ENCODE measurements around the gene NHLRC1. TPM values are rescaled to one million over a fixed set of nuclear protein-coding genes. Genes with fewer than 3 reads are reported as not detected.

The NHLRC1 gene
- total RNA-seq, 2 donors from 2014 or later: 0.14 TPM

GRCh38 chr6:18121580-18122127 is 823 bp downstream of the NHLRC1 start:
- Mint-ChIP-seq H3K4me1 (ENCODE audit: low read depth) (peaks cover 13% of the 10 kb centered on the region), H3K27me3 (ENCODE audit: low read depth) (peaks cover 70% of the 10 kb centered on the region), H3K27ac (no peak overlapping the region)

GRCh38 chr6:18119236-18119635 is 3.2 kb downstream of the NHLRC1 start:
- Mint-ChIP-seq H3K27ac (no peak overlapping the region), H3K36me3 (ENCODE audit: insufficient read depth in 2 of 2) (peaks cover 0 to 2% of the 10 kb centered on the region in 2 donors), H3K9me3 (peaks cover 0 to 2% of the 10 kb centered on the region in 2 donors), H3K4me1 (ENCODE audit: low read depth) (peaks cover 33% of the 10 kb centered on the region), H3K4me3 (no peak overlapping the region), H3K27me3 (ENCODE audit: low read depth) (peaks cover 64% of the 10 kb centered on the region)
- no peak for DNase-seq
- ATAC-seq (replicated peaks in 1 of 2): no peak

More at GRCh38 chr6:18121580-18122127, 823 bp downstream of the NHLRC1 start:
- ATAC-seq (replicated peaks in 1 of 2) (no peak), DNase-seq (peak in 1 of 2 donors; percentile 12)
- Mint-ChIP-seq H3K36me3 (ENCODE audit: insufficient read depth in 2 of 2) (peaks cover 0 to 2% of the 10 kb centered on the region in 2 donors), H3K9me3 (no peaks in the 10 kb centered on the region), H3K4me3 (peak overlapping the region; percentile 55 to 81)

- H3K4me3 Mint-ChIP-seq: no peak overlapping the region
- peaks cover 34% of the 10 kb centered on the region for H3K4me1 Mint-ChIP-seq (ENCODE audit: low read depth)
- H3K9me3 Mint-ChIP-seq: peaks cover 0 to 3% of the 10 kb centered on the region in 2 donors
- no peak overlapping the region for H3K27ac Mint-ChIP-seq
- no peak for ATAC-seq (replicated peaks in 1 of 2)
- DNase-seq: no peak
- peaks cover 0 to 2% of the 10 kb centered on the region in 2 donors for H3K36me3 Mint-ChIP-seq (ENCODE audit: insufficient read depth in 2 of 2)
- peaks cover 72% of the 10 kb centered on the region for H3K27me3 Mint-ChIP-seq (ENCODE audit: low read depth)
Measured at GRCh38 chr6:18118330-18118729, 4.1 kb downstream of the NHLRC1 start.

GRCh38 chr6:18117136-18117535 is 5.3 kb downstream of the NHLRC1 start:
- Mint-ChIP-seq H3K36me3 (ENCODE audit: insufficient read depth in 2 of 2) (peaks cover 0 to 2% of the 10 kb centered on the region in 2 donors), H3K9me3 (peaks cover 0 to 3% of the 10 kb centered on the region in 2 donors), H3K27ac (no peak overlapping the region), H3K4me1 (ENCODE audit: low read depth) (peaks cover 25% of the 10 kb centered on the region), H3K27me3 (ENCODE audit: low read depth) (peaks cover 74% of the 10 kb centered on the region), H3K4me3 (no peak overlapping the region)
- ATAC-seq (replicated peaks in 1 of 2): no peak
- DNase-seq: no peak

GRCh38 chr6:18115356-18115755 is 7.1 kb downstream of the NHLRC1 start:
- H3K4me1 Mint-ChIP-seq (ENCODE audit: low read depth): peaks cover 25% of the 10 kb centered on the region
- ATAC-seq (replicated peaks in 1 of 2) (peak; percentile 86 to 89), DNase-seq (peak; percentile 40 to 54)
- peaks cover 72% of the 10 kb centered on the region for H3K27me3 Mint-ChIP-seq (ENCODE audit: low read depth)
- H3K27ac Mint-ChIP-seq: peak overlapping the region; percentile 85
- H3K36me3 Mint-ChIP-seq (ENCODE audit: insufficient read depth in 2 of 2): peaks cover 0 to 2% of the 10 kb centered on the region in 2 donors
- peaks cover 0 to 3% of the 10 kb centered on the region in 2 donors for H3K9me3 Mint-ChIP-seq
- H3K4me3 Mint-ChIP-seq: peak overlapping the region in 1 of 2 donors; percentile 47

- DNase-seq: no peak
- no peak overlapping the region for H3K4me3 Mint-ChIP-seq
- no peak overlapping the region for H3K27ac Mint-ChIP-seq
- H3K9me3 Mint-ChIP-seq: peaks cover 6 to 12% of the 10 kb centered on the region in 2 donors
- H3K36me3 Mint-ChIP-seq (ENCODE audit: insufficient read depth in 2 of 2): peaks cover 7 to 14% of the 10 kb centered on the region in 2 donors
- H3K27me3 Mint-ChIP-seq (ENCODE audit: low read depth): peaks cover 73% of the 10 kb centered on the region
- H3K4me1 Mint-ChIP-seq (ENCODE audit: low read depth): peaks cover 11% of the 10 kb centered on the region
- ATAC-seq (replicated peaks in 1 of 2): no peak
Measured at GRCh38 chr6:18110162-18110561, 12.3 kb downstream of the NHLRC1 start.

GRCh38 chr6:18107061-18107460 is 15.4 kb downstream of the NHLRC1 start:
- H3K9me3 Mint-ChIP-seq: peaks cover 6 to 9% of the 10 kb centered on the region in 2 donors
- no peaks in the 10 kb centered on the region for H3K4me1 Mint-ChIP-seq (ENCODE audit: low read depth)
- H3K27ac Mint-ChIP-seq: no peak overlapping the region
- ATAC-seq (replicated peaks in 1 of 2) (no peak), DNase-seq (no peak)
- H3K4me3 Mint-ChIP-seq: no peak overlapping the region
- H3K27me3 Mint-ChIP-seq (ENCODE audit: low read depth): peaks cover 72% of the 10 kb centered on the region
- H3K36me3 Mint-ChIP-seq (ENCODE audit: insufficient read depth in 2 of 2): peaks cover 7 to 14% of the 10 kb centered on the region in 2 donors

GRCh38 chr6:18102783-18103509 is 19.5 kb downstream of the NHLRC1 start:
- ATAC-seq (replicated peaks in 1 of 2) (no peak), DNase-seq (no peak)
- H3K4me1 Mint-ChIP-seq (ENCODE audit: low read depth): no peaks in the 10 kb centered on the region
- H3K36me3 Mint-ChIP-seq (ENCODE audit: insufficient read depth in 2 of 2): peaks cover 6 to 14% of the 10 kb centered on the region in 2 donors
- no peak overlapping the region for H3K27ac Mint-ChIP-seq
- peaks cover 6 to 7% of the 10 kb centered on the region in 2 donors for H3K9me3 Mint-ChIP-seq
- peaks cover 70% of the 10 kb centered on the region for H3K27me3 Mint-ChIP-seq (ENCODE audit: low read depth)
- H3K4me3 Mint-ChIP-seq: no peak overlapping the region

GRCh38 chr6:18101873-18102272 is 20.6 kb downstream of the NHLRC1 start:
- H3K4me1 Mint-ChIP-seq (ENCODE audit: low read depth): no peaks in the 10 kb centered on the region
- no peak overlapping the region for H3K4me3 Mint-ChIP-seq
- peaks cover 2 to 6% of the 10 kb centered on the region in 2 donors for H3K9me3 Mint-ChIP-seq
- peaks cover 74% of the 10 kb centered on the region for H3K27me3 Mint-ChIP-seq (ENCODE audit: low read depth)
- ATAC-seq (replicated peaks in 1 of 2) (no peak), DNase-seq (no peak)
- H3K27ac Mint-ChIP-seq: no peak overlapping the region
- peaks cover 4 to 10% of the 10 kb centered on the region in 2 donors for H3K36me3 Mint-ChIP-seq (ENCODE audit: insufficient read depth in 2 of 2)

- no peak overlapping the region for H3K27ac Mint-ChIP-seq
- DNase-seq (no peak), ATAC-seq (replicated peaks in 1 of 2) (no peak)
- no peak overlapping the region for H3K4me3 Mint-ChIP-seq
- H3K27me3 Mint-ChIP-seq (ENCODE audit: low read depth): peaks cover 74% of the 10 kb centered on the region
- H3K4me1 Mint-ChIP-seq (ENCODE audit: low read depth): no peaks in the 10 kb centered on the region
- H3K36me3 Mint-ChIP-seq (ENCODE audit: insufficient read depth in 2 of 2): peaks cover 4 to 6% of the 10 kb centered on the region in 2 donors
- H3K9me3 Mint-ChIP-seq: peaks cover 2 to 5% of the 10 kb centered on the region in 2 donors
Measured at GRCh38 chr6:18101271-18101670, 21.2 kb downstream of the NHLRC1 start.

- ATAC-seq (replicated peaks in 1 of 2): no peak
- Mint-ChIP-seq H3K27me3 (ENCODE audit: low read depth) (peaks cover 72% of the 10 kb centered on the region), H3K36me3 (ENCODE audit: insufficient read depth in 2 of 2) (no peaks in the 10 kb centered on the region), H3K4me3 (no peak overlapping the region), H3K4me1 (ENCODE audit: low read depth) (no peaks in the 10 kb centered on the region), H3K27ac (no peak overlapping the region), H3K9me3 (no peaks in the 10 kb centered on the region)
- no peak for DNase-seq
Measured at GRCh38 chr6:18100296-18100695, 22.2 kb downstream of the NHLRC1 start.

GRCh38 chr6:18099511-18099910 is 23.0 kb downstream of the NHLRC1 start:
- Mint-ChIP-seq H3K36me3 (ENCODE audit: insufficient read depth in 2 of 2) (no peaks in the 10 kb centered on the region), H3K4me1 (ENCODE audit: low read depth) (no peaks in the 10 kb centered on the region), H3K4me3 (no peak overlapping the region), H3K9me3 (no peaks in the 10 kb centered on the region), H3K27me3 (ENCODE audit: low read depth) (peaks cover 64% of the 10 kb centered on the region), H3K27ac (no peak overlapping the region)
- no peak for ATAC-seq (replicated peaks in 1 of 2)
- DNase-seq: no peak

- DNase-seq: no peak
- Mint-ChIP-seq H3K27me3 (ENCODE audit: low read depth) (peaks cover 48% of the 10 kb centered on the region), H3K9me3 (peaks cover 0 to 2% of the 10 kb centered on the region in 2 donors), H3K4me1 (ENCODE audit: low read depth) (no peaks in the 10 kb centered on the region), H3K36me3 (ENCODE audit: insufficient read depth in 2 of 2) (no peaks in the 10 kb centered on the region), H3K27ac (no peak overlapping the region), H3K4me3 (no peak overlapping the region)
- ATAC-seq (replicated peaks in 1 of 2): no peak
Measured at GRCh38 chr6:18096423-18096822, 26.1 kb downstream of the NHLRC1 start.
